HEK293T (cell line): ENCODE data around the gene ADIPOQ.
A peak's percentile ranks its signal among the peaks of the same experiment; 100 is the strongest.
"Not testable (repeated sequence)": the region's sequence is repeated elsewhere in the genome, so short reads cannot be mapped to it uniquely, and the experiment has no call there.

Experiments used
- CTCF ChIA-PET: fragments of 350-600 bp; formaldehyde crosslinking; extraction: SDS; loops from one replicate; lab custom pipeline; 2021; ENCODE audit warnings: antibody characterized with exemption, inconsistent platforms; lab: Yijun Ruan, JAX
- POLR2A ChIA-PET: fragments of 350-600 bp; formaldehyde crosslinking; extraction: SDS; loops from one replicate; lab custom pipeline; 2020; ENCODE audit warnings: antibody characterized with exemption, inconsistent platforms; lab: Yijun Ruan, JAX
- DNase-seq: peaks from one replicate; pipeline ENCODE4 v3.0.0; 2012; ENCODE audit warnings: mixed read lengths; ENCODE audit errors: extremely low spot score
- ARNT ChIP-seq: fragments of 450-650 bp; IDR thresholded peaks from 2 replicates; pipeline ENCODE4 v1.6.1; 2017; ENCODE audit warnings: mild to moderate bottlenecking
- BHLHE40 ChIP-seq: fragments of 450-650 bp; IDR thresholded peaks from 2 replicates; pipeline ENCODE4 v1.6.1; 2016; ENCODE audit warnings: mild to moderate bottlenecking, moderate library complexity, borderline replicate concordance
- CTBP1 ChIP-seq: fragments of 450-650 bp; IDR thresholded peaks from 2 replicates; pipeline ENCODE4 v1.6.1; 2016; ENCODE audit warnings: borderline replicate concordance
- ELF4 ChIP-seq: fragments of 450-650 bp; IDR thresholded peaks from 2 replicates; pipeline ENCODE4 v1.6.1; 2017; ENCODE audit warnings: antibody characterized with exemption
- FOXA1 ChIP-seq: fragments of 450-650 bp; IDR thresholded peaks from 2 replicates; pipeline ENCODE4 v1.6.1; 2016; ENCODE audit warnings: mild to moderate bottlenecking
- FOXK2 ChIP-seq: fragments of 450-650 bp; IDR thresholded peaks from 2 replicates; pipeline ENCODE4 v1.6.1; 2016; ENCODE audit warnings: mild to moderate bottlenecking
- FOXM1 ChIP-seq: fragments of 450-650 bp; IDR thresholded peaks from 2 replicates; pipeline ENCODE4 v1.6.1; 2017; ENCODE audit warnings: mild to moderate bottlenecking, borderline replicate concordance
- HDGF ChIP-seq: fragments of 450-650 bp; IDR thresholded peaks from 2 replicates; pipeline ENCODE4 v1.6.1; 2017; ENCODE audit warnings: antibody characterized with exemption, borderline replicate concordance
- L3MBTL2 ChIP-seq: fragments of 450-650 bp; conservative IDR thresholded peaks from 2 replicates; pipeline ENCODE4 v1.6.1; 2016; ENCODE audit warnings: mild to moderate bottlenecking
- LEF1 ChIP-seq: fragments of 450-650 bp; IDR thresholded peaks from 2 replicates; pipeline ENCODE4 v1.6.1; 2017; ENCODE audit warnings: mild to moderate bottlenecking, borderline replicate concordance
- NFRKB ChIP-seq: fragments of 450-650 bp; IDR thresholded peaks from 2 replicates; pipeline ENCODE4 v1.6.1; 2016; ENCODE audit warnings: mild to moderate bottlenecking, moderate library complexity
- PKNOX1 ChIP-seq: fragments of 450-650 bp; IDR thresholded peaks from 2 replicates; pipeline ENCODE4 v1.6.1; 2016
- SP1 ChIP-seq: fragments of 450-650 bp; IDR thresholded peaks from 2 replicates; pipeline ENCODE4 v1.6.1; 2017
- SUZ12 ChIP-seq: fragments of 450-650 bp; IDR thresholded peaks from 2 replicates; pipeline ENCODE4 v1.6.1; 2016; ENCODE audit warnings: mild to moderate bottlenecking
- TARDBP ChIP-seq: fragments of 450-650 bp; IDR thresholded peaks from 2 replicates; pipeline ENCODE4 v1.6.1; 2016
- ZNF384 ChIP-seq: fragments of 450-650 bp; IDR thresholded peaks from 2 replicates; pipeline ENCODE4 v1.6.1; 2016

Gene ADIPOQ

GRCh38 chr3:186806089-186807055, 36.1 kb upstream of the ADIPOQ start, which contains the start of gene RFC4:
Gene RFC4 (minus strand): TSS chr3:186806482. CDS start chr3:186804713, 1,769 bp downstream.
- ChIA-PET POLR2A (interaction anchor here (0.8 to 3.3 kb wide), 7 partner anchors 13 to 154 kb away, joined by 3 to 24 read pairs (median 4); partner anchors contain the start of gene EIF4A2), CTCF (interaction anchor here (0.5 to 0.9 kb wide), 2 partner anchors 15 to 132 kb away, joined by 3 read pairs; no protein-coding TSS in a partner anchor)

GRCh38 chr3:186807231-186807630, 35.3 kb upstream of the ADIPOQ start:
- ChIA-PET CTCF (interaction anchor here (0.5 kb wide), 1 partner anchor 131 kb away, joined by 3 read pairs; no protein-coding TSS in a partner anchor), POLR2A (interaction anchor here (1.1 to 3.3 kb wide), 4 partner anchors 12 to 23 kb away, joined by 3 to 24 read pairs (median 6); partner anchors contain the start of gene EIF4A2)
- DNase-seq, result no peak
- TF ChIP-seq SUZ12, result no peak
- TF ChIP-seq L3MBTL2, result no peak
- no peak for TF ChIP-seq BHLHE40
- TF ChIP-seq FOXK2, result no peak
- no peak for TF ChIP-seq SP1
- no peak for TF ChIP-seq ARNT
- no peak for TF ChIP-seq PKNOX1
- no peak for TF ChIP-seq LEF1
- no peak for TF ChIP-seq TARDBP
- TF ChIP-seq CTBP1, result no peak
- TF ChIP-seq FOXA1, result no peak
- no peak for TF ChIP-seq FOXM1
- TF ChIP-seq ELF4, result no peak
- no peak for TF ChIP-seq HDGF
- no peak for TF ChIP-seq NFRKB

More at GRCh38 chr3:186806089-186807055, 36.1 kb upstream of the ADIPOQ start, which contains the start of gene RFC4:
- TF ChIP-seq L3MBTL2, result peak; percentile 76
- no peak for TF ChIP-seq TARDBP
- DNase-seq, result peak; percentile 74

GRCh38 chr3:186810336-186810996, 32.0 kb upstream of the ADIPOQ start:
- ChIA-PET POLR2A (no interaction called here), CTCF (no interaction called here)
- TF ChIP-seq TARDBP, result no peak
- TF ChIP-seq CTBP1, result no peak
- no peak for TF ChIP-seq FOXK2
- TF ChIP-seq L3MBTL2, result no peak
- TF ChIP-seq NFRKB, result no peak
- no peak for TF ChIP-seq SUZ12
- no peak for TF ChIP-seq ZNF384
- TF ChIP-seq HDGF, result no peak
- TF ChIP-seq FOXM1, result no peak
- no peak for TF ChIP-seq FOXA1
- TF ChIP-seq BHLHE40, result no peak
- TF ChIP-seq SP1, result no peak

GRCh38 chr3:186811313-186811712, 31.2 kb upstream of the ADIPOQ start:
- CTCF ChIA-PET, POLR2A ChIA-PET: not testable (repeated sequence)

More at GRCh38 chr3:186810336-186810996, 32.0 kb upstream of the ADIPOQ start:
- no peak for DNase-seq

GRCh38 chr3:186814100-186814499, 28.4 kb upstream of the ADIPOQ start:
- POLR2A ChIA-PET, result no interaction called here

More at GRCh38 chr3:186811313-186811712, 31.2 kb upstream of the ADIPOQ start:
- not testable (repeated sequence) for DNase-seq

GRCh38 chr3:186815435-186815834, 27.1 kb upstream of the ADIPOQ start:
- POLR2A ChIA-PET, result no interaction called here
- TF ChIP-seq ARNT (no peak), SUZ12 (no peak), LEF1 (no peak), L3MBTL2 (no peak), TARDBP (no peak), FOXM1 (no peak), SP1 (no peak), FOXA1 (no peak), HDGF (no peak), PKNOX1 (no peak), BHLHE40 (no peak), CTBP1 (no peak), FOXK2 (no peak), ZNF384 (no peak), ELF4 (no peak), NFRKB (no peak)
- no peak for DNase-seq
- CTCF ChIA-PET, result no interaction called here

More at GRCh38 chr3:186814100-186814499, 28.4 kb upstream of the ADIPOQ start:
- TF ChIP-seq FOXA1, result no peak
- no peak for DNase-seq
- CTCF ChIA-PET, result no interaction called here
